Measurements from ENCODE around the gene HSPA1L.
"Not testable (repeated sequence)": the region's sequence is repeated elsewhere in the genome, so short reads cannot be mapped to it uniquely, and the experiment has no call there.

Gene HSPA1L

GRCh38 chr6:31817133-31817928, 2.2 kb upstream of the HSPA1L start:
- peak in 27 of 58 donors; percentile 6 to 81 (median 38) for DNase-seq

GRCh38 chr6:31814677-31815024, 432 bp downstream of the HSPA1L start:
- peak; percentile 41 to 96 (median 90) for DNase-seq

- DNase-seq: no peak
These were observed 1.6 kb downstream of the HSPA1L start for GRCh38 chr6:31813465-31813849.

GRCh38 chr6:31811645-31812044, 3.4 kb downstream of the HSPA1L start:
- no peak for DNase-seq

GRCh38 chr6:31808599-31808998, 6.5 kb downstream of the HSPA1L start:
- DNase-seq: not testable (repeated sequence)

GRCh38 chr6:31806470-31807272, 8.4 kb downstream of the HSPA1L start, which contains the start of gene LSM2:
Gene LSM2 (minus strand): TSS chr6:31806966. CDS start chr6:31806757, 209 bp downstream.
- peak; percentile 73 to 98 (median 96) for DNase-seq

GRCh38 chr6:31805939-31806469, 9.1 kb downstream of the HSPA1L start:
- no peak for DNase-seq

GRCh38 chr6:31801031-31801927, 13.8 kb downstream of the HSPA1L start:
- not testable (repeated sequence) for DNase-seq

- DNase-seq: no peak
These were observed 15.3 kb downstream of the HSPA1L start for GRCh38 chr6:31799781-31800180.

GRCh38 chr6:31797588-31797987, 17.5 kb downstream of the HSPA1L start:
- no peak for DNase-seq

GRCh38 chr6:31796993-31797385, 18.1 kb downstream of the HSPA1L start:
- no peak for DNase-seq

GRCh38 chr6:31795616-31796298, 19.3 kb downstream of the HSPA1L start, which contains the start of gene VARS1:
Gene VARS1 (minus strand): TSS chr6:31795752. CDS start chr6:31795217, 535 bp downstream.
- DNase-seq: peak in 56 of 58 donors; percentile 47 to 90 (median 81)

- DNase-seq: peak in 9 of 58 donors; percentile 27 to 72 (median 58)
These were observed 20.0 kb downstream of the HSPA1L start for GRCh38 chr6:31794866-31795615.

GRCh38 chr6:31794294-31794865, 20.7 kb downstream of the HSPA1L start:
- DNase-seq: peak in 1 of 58 donors; percentile 5

- not testable (repeated sequence) for DNase-seq
These were observed 21.2 kb downstream of the HSPA1L start for GRCh38 chr6:31793927-31794245.

- DNase-seq: no peak
These were observed 22.3 kb downstream of the HSPA1L start for GRCh38 chr6:31792761-31793171.

GRCh38 chr6:31792090-31792374, 23.1 kb downstream of the HSPA1L start:
- no peak for DNase-seq

GRCh38 chr6:31791324-31792089, 23.6 kb downstream of the HSPA1L start:
- DNase-seq: peak in 22 of 58 donors; percentile 5 to 61 (median 20)

GRCh38 chr6:31785475-31785874, 29.6 kb downstream of the HSPA1L start:
- no peak for DNase-seq
